Fibroblast of skin of abdomen (primary cell): Measurements from ENCODE around the gene GPNMB. TPM values are rescaled to one million over a fixed set of nuclear protein-coding genes. Genes with fewer than 3 reads are reported as not detected.
A peak's percentile ranks its signal among the peaks of the same experiment; 100 is the strongest.
"Not testable (repeated sequence)": the region's sequence is repeated elsewhere in the genome, so short reads cannot be mapped to it uniquely, and the experiment has no call there.

Experiments
- DNase-seq: peaks from one replicate; pipeline ENCODE4 v3.0.0-alpha.2; 2013
- polyA plus RNA-seq, 2 experiments: library from polyadenylated mRNA; unstranded; fragments of 120-200 nt; gene quantifications; one replicate each; pipeline ENCODE4 v1.2.1, GENCODE V29; 2013; ENCODE audit not compliant: insufficient read length in 2 of 2

Gene GPNMB
- polyA plus RNA-seq (2013, experiment 1 of 2; ENCODE audit: insufficient read length), result 27.1 TPM
- polyA plus RNA-seq (2013, experiment 2 of 2; ENCODE audit: insufficient read length), result 25.0 TPM

GRCh38 chr7:23246555-23246954 is at the start of gene GPNMB:
Gene GPNMB (plus strand): TSS chr7:23246775. CDS start chr7:23246858, 83 bp downstream.
- peak; percentile 94 for DNase-seq

GRCh38 chr7:23197745-23198144 is 48.8 kb upstream of the GPNMB start:
- not testable (repeated sequence) for DNase-seq

- no peak for DNase-seq
Observed at GRCh38 chr7:23200331-23200730, 46.2 kb upstream of the GPNMB start.

- DNase-seq, result no peak
Observed at GRCh38 chr7:23204241-23204640, 42.3 kb upstream of the GPNMB start.

- DNase-seq, result no peak
Observed at GRCh38 chr7:23205577-23205908, 41.0 kb upstream of the GPNMB start.

- peak; percentile 25 for DNase-seq
Observed at GRCh38 chr7:23205909-23206767, 40.4 kb upstream of the GPNMB start.

GRCh38 chr7:23207021-23207420 is 39.6 kb upstream of the GPNMB start:
- no peak for DNase-seq

GRCh38 chr7:23207884-23208283 is 38.7 kb upstream of the GPNMB start:
- no peak for DNase-seq

- DNase-seq, result no peak
Observed at GRCh38 chr7:23208316-23208715, 38.3 kb upstream of the GPNMB start.

GRCh38 chr7:23210506-23210905 is 36.1 kb upstream of the GPNMB start:
- no peak for DNase-seq

- DNase-seq, result no peak
Observed at GRCh38 chr7:23211589-23211988, 35.0 kb upstream of the GPNMB start.

GRCh38 chr7:23212395-23212794 is 34.2 kb upstream of the GPNMB start:
- DNase-seq, result no peak

- no peak for DNase-seq
Observed at GRCh38 chr7:23212841-23213240, 33.7 kb upstream of the GPNMB start.

GRCh38 chr7:23213755-23214154 is 32.8 kb upstream of the GPNMB start:
- DNase-seq, result no peak

GRCh38 chr7:23214423-23214822 is 32.2 kb upstream of the GPNMB start:
- DNase-seq, result no peak

GRCh38 chr7:23214938-23215337 is 31.6 kb upstream of the GPNMB start:
- no peak for DNase-seq

GRCh38 chr7:23216021-23216420 is 30.6 kb upstream of the GPNMB start:
- DNase-seq, result no peak

GRCh38 chr7:23218196-23218595 is 28.4 kb upstream of the GPNMB start:
- DNase-seq, result no peak

GRCh38 chr7:23220690-23221305 is 25.8 kb upstream of the GPNMB start:
- no peak for DNase-seq

GRCh38 chr7:23222439-23223030 is 24.0 kb upstream of the GPNMB start:
- DNase-seq, result no peak

- not testable (repeated sequence) for DNase-seq
Observed at GRCh38 chr7:23224364-23224763, 22.2 kb upstream of the GPNMB start.

GRCh38 chr7:23226844-23227450 is 19.6 kb upstream of the GPNMB start:
- DNase-seq, result no peak

GRCh38 chr7:23228412-23228811 is 18.2 kb upstream of the GPNMB start:
- DNase-seq, result no peak
